ENCODE data around the gene OR2M3. TPM values are rescaled to one million over a fixed set of nuclear protein-coding genes. Genes with fewer than 3 reads are reported as not detected.

Gene OR2M3
- total RNA-seq, 1 donor from 2014 or later = not detected

- TF ChIP-seq, protein P1, sequence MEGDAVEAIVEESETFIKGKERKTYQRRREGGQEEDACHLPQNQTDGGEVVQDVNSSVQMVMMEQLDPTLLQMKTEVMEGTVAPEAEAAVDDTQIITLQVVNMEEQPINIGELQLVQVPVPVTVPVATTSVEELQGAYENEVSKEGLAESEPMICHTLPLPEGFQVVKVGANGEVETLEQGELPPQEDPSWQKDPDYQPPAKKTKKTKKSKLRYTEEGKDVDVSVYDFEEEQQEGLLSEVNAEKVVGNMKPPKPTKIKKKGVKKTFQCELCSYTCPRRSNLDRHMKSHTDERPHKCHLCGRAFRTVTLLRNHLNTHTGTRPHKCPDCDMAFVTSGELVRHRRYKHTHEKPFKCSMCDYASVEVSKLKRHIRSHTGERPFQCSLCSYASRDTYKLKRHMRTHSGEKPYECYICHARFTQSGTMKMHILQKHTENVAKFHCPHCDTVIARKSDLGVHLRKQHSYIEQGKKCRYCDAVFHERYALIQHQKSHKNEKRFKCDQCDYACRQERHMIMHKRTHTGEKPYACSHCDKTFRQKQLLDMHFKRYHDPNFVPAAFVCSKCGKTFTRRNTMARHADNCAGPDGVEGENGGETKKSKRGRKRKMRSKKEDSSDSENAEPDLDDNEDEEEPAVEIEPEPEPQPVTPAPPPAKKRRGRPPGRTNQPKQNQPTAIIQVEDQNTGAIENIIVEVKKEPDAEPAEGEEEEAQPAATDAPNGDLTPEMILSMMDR (IDR thresholded peaks at IDR 0.05) = no peak
- TF ChIP-seq EZH2 (IDR thresholded peaks at IDR 0.05) = no peak
- TF ChIP-seq EZH2phosphoT487 (IDR thresholded peaks at IDR 0.05) = no peak
- no peaks in the 10 kb centered on the region for H3K36me3 Mint-ChIP-seq
- Histone ChIP-seq H3K9me3 (ENCODE audit: low read depth) (peaks cover 22% of the 10 kb centered on the region), H4K20me1 (ENCODE audit: low read depth) (no peaks in the 10 kb centered on the region), H3K4me2 (no peak overlapping the region), H3F3A (ENCODE audit: low read depth) (no peaks in the 10 kb centered on the region), H3K27me3 (no peaks in the 10 kb centered on the region), H3K36me3 (no peaks in the 10 kb centered on the region), H3K9ac (no peak overlapping the region), H3K4me1 (no peaks in the 10 kb centered on the region), H3K27ac (no peak overlapping the region), H3K4me3 (no peak overlapping the region), H2AFZ (replicated peaks) (no peak overlapping the region), H3K79me2 (ENCODE audit: low read depth) (no peaks in the 10 kb centered on the region)
- no peaks in the 10 kb centered on the region for H3K4me1 Mint-ChIP-seq
- no peak for DNase-seq (ENCODE audit: low spot score)
- H3K4me3 Mint-ChIP-seq = no peak overlapping the region
- no peak overlapping the region for H3K27ac Mint-ChIP-seq
- H3K9me3 Mint-ChIP-seq = peaks cover 51% of the 10 kb centered on the region
- peaks cover under 1% of the 10 kb centered on the region for H3K27me3 Mint-ChIP-seq (ENCODE audit: insufficient read depth, low read depth)
Observed at GRCh38 chr1:248189026-248189425, 8.0 kb upstream of the OR2M3 start.

DNA sequence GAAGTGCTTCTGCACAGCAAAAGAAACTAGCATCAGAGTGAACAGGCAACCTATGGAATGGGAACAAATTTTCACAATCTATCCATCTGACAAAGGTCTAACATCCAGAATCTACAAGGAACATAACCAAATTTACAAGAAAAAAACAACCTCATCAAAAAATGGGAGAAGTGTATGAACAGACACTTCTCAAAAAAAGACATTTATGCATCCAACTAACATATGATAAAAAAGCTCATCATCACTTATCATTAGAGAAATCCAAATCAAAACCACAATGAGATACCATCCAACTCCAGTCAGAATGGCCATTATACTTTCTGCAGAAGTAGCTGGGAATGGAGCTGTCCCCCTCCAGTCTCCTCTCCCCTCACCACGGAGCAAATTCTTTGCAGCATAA, 2.9 kb upstream of the OR2M3 start:
- Histone ChIP-seq H3K27ac (no peak overlapping the region), H3K36me3 (no peaks in the 10 kb centered on the region), H4K20me1 (ENCODE audit: low read depth) (no peaks in the 10 kb centered on the region), H2AFZ (replicated peaks) (no peak overlapping the region), H3K4me1 (no peaks in the 10 kb centered on the region), H3K27me3 (no peaks in the 10 kb centered on the region), H3K4me3 (no peak overlapping the region), H3K4me2 (no peak overlapping the region), H3K9ac (no peak overlapping the region), H3K79me2 (ENCODE audit: low read depth) (no peaks in the 10 kb centered on the region), H3K9me3 (ENCODE audit: low read depth) (peaks cover 32% of the 10 kb centered on the region), H3F3A (ENCODE audit: low read depth) (no peaks in the 10 kb centered on the region)
- Mint-ChIP-seq H3K27ac (no peak overlapping the region), H3K9me3 (peaks cover 41% of the 10 kb centered on the region), H3K36me3 (no peaks in the 10 kb centered on the region), H3K4me1 (no peaks in the 10 kb centered on the region), H3K27me3 (ENCODE audit: insufficient read depth, low read depth) (peaks cover 5% of the 10 kb centered on the region), H3K4me3 (no peak overlapping the region)
- no peak for DNase-seq (ENCODE audit: low spot score)
- TF ChIP-seq EZH2phosphoT487 (IDR thresholded peaks at IDR 0.05) = no peak
- no peak for TF ChIP-seq EZH2 (IDR thresholded peaks at IDR 0.05)
- TF ChIP-seq, protein P1 (IDR thresholded peaks at IDR 0.05) = no peak

DNA sequence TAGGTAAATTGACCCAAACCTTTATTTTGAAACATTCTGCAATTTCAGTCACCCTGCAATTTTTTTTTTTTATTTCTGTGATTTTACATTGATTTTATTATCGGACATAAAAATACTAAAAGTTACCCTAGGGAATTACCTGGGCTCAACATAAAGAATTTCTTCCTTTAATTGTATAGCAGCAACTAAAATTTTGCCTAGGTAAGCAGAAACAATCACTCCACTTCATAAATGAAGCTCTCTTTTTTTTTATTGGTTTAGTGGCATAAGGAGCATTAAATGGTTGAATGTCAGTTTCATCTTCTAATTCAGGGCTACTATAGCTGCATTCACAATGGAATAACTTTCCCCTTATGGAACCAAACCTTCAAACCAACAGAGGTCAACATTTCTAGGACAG, 18.8 kb downstream of the OR2M3 start:
- H3K27ac ChIP-seq = no peak overlapping the region
- DNase-seq (ENCODE audit: low spot score) = no peak
- no peaks in the 10 kb centered on the region for H4K20me1 ChIP-seq (ENCODE audit: low read depth)
- H3K4me1 Mint-ChIP-seq = no peaks in the 10 kb centered on the region
- TF ChIP-seq EZH2 (IDR thresholded peaks at IDR 0.05) = no peak
- no peak overlapping the region for H3K27ac Mint-ChIP-seq
- no peaks in the 10 kb centered on the region for H3K4me1 ChIP-seq
- no peak overlapping the region for H3K9ac ChIP-seq
- no peaks in the 10 kb centered on the region for H3K36me3 ChIP-seq
- H2AFZ ChIP-seq (replicated peaks) = no peak overlapping the region
- H3K9me3 ChIP-seq (ENCODE audit: low read depth) = peaks cover 44% of the 10 kb centered on the region
- H3K4me3 ChIP-seq = no peak overlapping the region
- no peaks in the 10 kb centered on the region for H3K27me3 ChIP-seq
- H3K9me3 Mint-ChIP-seq = peaks cover 26% of the 10 kb centered on the region
- H3K4me2 ChIP-seq = no peak overlapping the region
- H3K36me3 Mint-ChIP-seq = no peaks in the 10 kb centered on the region
- H3K79me2 ChIP-seq (ENCODE audit: low read depth) = no peaks in the 10 kb centered on the region
- H3K27me3 Mint-ChIP-seq (ENCODE audit: insufficient read depth, low read depth) = no peaks in the 10 kb centered on the region
- no peaks in the 10 kb centered on the region for H3F3A ChIP-seq (ENCODE audit: low read depth)
- no peak overlapping the region for H3K4me3 Mint-ChIP-seq

- H3F3A ChIP-seq (ENCODE audit: low read depth) = no peaks in the 10 kb centered on the region
- no peak overlapping the region for H3K27ac Mint-ChIP-seq
- DNase-seq (ENCODE audit: low spot score) = no peak
- no peaks in the 10 kb centered on the region for H3K79me2 ChIP-seq (ENCODE audit: low read depth)
- no peak for TF ChIP-seq EZH2phosphoT487 (IDR thresholded peaks at IDR 0.05)
- TF ChIP-seq, protein P1 (IDR thresholded peaks at IDR 0.05) = no peak
- no peak overlapping the region for H3K9ac ChIP-seq
- peaks cover 2% of the 10 kb centered on the region for H3K27me3 Mint-ChIP-seq (ENCODE audit: insufficient read depth, low read depth)
- H3K9me3 Mint-ChIP-seq = peaks cover 31% of the 10 kb centered on the region
- no peak overlapping the region for H3K27ac ChIP-seq
- no peak overlapping the region for H3K4me3 Mint-ChIP-seq
- H3K4me1 ChIP-seq = no peaks in the 10 kb centered on the region
- H3K36me3 ChIP-seq = no peaks in the 10 kb centered on the region
- H3K4me3 ChIP-seq = no peak overlapping the region
- no peak overlapping the region for H2AFZ ChIP-seq (replicated peaks)
- no peaks in the 10 kb centered on the region for H3K36me3 Mint-ChIP-seq
- H4K20me1 ChIP-seq (ENCODE audit: low read depth) = no peaks in the 10 kb centered on the region
- H3K27me3 ChIP-seq = no peaks in the 10 kb centered on the region
- H3K4me2 ChIP-seq = no peak overlapping the region
- peaks cover 46% of the 10 kb centered on the region for H3K9me3 ChIP-seq (ENCODE audit: low read depth)
- H3K4me1 Mint-ChIP-seq = no peaks in the 10 kb centered on the region
Observed at GRCh38 chr1:248225537-248225936, 28.5 kb downstream of the OR2M3 start.

Measured in neural progenitor cell (in vitro differentiated cells).